HEK293 (cell line): ENCODE data around the gene FBXO27.

Experiments
- BCL11A ChIP-seq: fragments of 450-650 bp; formaldehyde crosslinking; IDR thresholded peaks from 2 replicates; pipeline ENCODE4 v1.5.1; 2016; ENCODE audit warnings: low read depth, missing biosample characterization, missing genetic modification characterization
- CTCF ChIP-seq: fragments of 450-650 bp; formaldehyde crosslinking; IDR thresholded peaks from 2 replicates; pipeline ENCODE4 v1.5.1; 2016; ENCODE audit warnings: missing biosample characterization, missing genetic modification characterization
- ZBTB44 ChIP-seq: fragments of 450-650 bp; IDR thresholded peaks from 2 replicates; pipeline ENCODE4 v1.5.1; 2018; ENCODE audit warnings: missing biosample characterization, mild to moderate bottlenecking, missing genetic modification characterization
- ZNF266 ChIP-seq: fragments of 450-650 bp; formaldehyde crosslinking; IDR thresholded peaks from 2 replicates; pipeline ENCODE4 v1.5.1; 2016; ENCODE audit warnings: missing biosample characterization, missing genetic modification characterization, low read depth
- ZNF404 ChIP-seq: fragments of 450-650 bp; formaldehyde crosslinking; IDR thresholded peaks from 2 replicates; pipeline ENCODE4 v1.5.1; 2017; ENCODE audit warnings: missing biosample characterization, missing genetic modification characterization
- ZNF660 ChIP-seq: fragments of 450-650 bp; IDR thresholded peaks from 2 replicates; pipeline ENCODE4 v1.5.1; 2018; ENCODE audit warnings: missing biosample characterization, mild to moderate bottlenecking, missing genetic modification characterization
- ZNF768 ChIP-seq: fragments of 450-650 bp; formaldehyde crosslinking; IDR thresholded peaks from 2 replicates; pipeline ENCODE4 v1.5.1; 2018; ENCODE audit warnings: missing biosample characterization, mild to moderate bottlenecking, missing genetic modification characterization
- TF ChIP-seq, protein P1 (sequence below): fragments of 450-650 bp; formaldehyde crosslinking; IDR thresholded peaks from 2 replicates; pipeline ENCODE4 v1.5.1; 2016; ENCODE audit warnings: missing biosample characterization, missing genetic modification characterization, low read depth
- TF ChIP-seq, protein P2 (sequence below): fragments of 450-650 bp; formaldehyde crosslinking; IDR thresholded peaks from 2 replicates; pipeline ENCODE4 v1.5.1; 2016; ENCODE audit warnings: missing biosample characterization, missing genetic modification characterization

DNA sequence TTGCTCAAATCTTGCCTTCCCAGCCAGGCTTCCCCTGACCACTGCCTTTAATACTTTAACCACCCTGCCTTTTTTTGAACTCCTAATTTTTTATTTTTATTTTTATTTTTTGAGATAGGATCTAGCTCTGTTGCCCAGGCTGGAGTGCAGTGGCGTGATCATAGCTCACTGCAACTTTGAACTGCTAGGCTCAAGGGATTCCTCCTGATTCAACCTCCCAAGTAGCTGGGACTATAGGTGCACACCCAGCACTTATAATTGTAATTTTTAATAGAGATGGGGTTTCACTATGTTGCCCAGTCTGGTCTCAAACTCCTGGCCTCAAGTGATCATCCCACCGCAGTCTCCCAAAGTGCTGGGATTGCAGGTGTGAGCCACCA is 21.7 kb upstream of the FBXO27 start:
- TF ChIP-seq ZNF768 (tag by site-specific recombination) (no peak), CTCF (tag by site-specific recombination) (no peak), BCL11A (no peak), ZNF404 (no peak), ZNF266 (tag by site-specific recombination) (no peak), ZBTB44 (tag by site-specific recombination) (no peak), ZNF660 (tag by site-specific recombination) (no peak)
- TF ChIP-seq, protein P1, sequence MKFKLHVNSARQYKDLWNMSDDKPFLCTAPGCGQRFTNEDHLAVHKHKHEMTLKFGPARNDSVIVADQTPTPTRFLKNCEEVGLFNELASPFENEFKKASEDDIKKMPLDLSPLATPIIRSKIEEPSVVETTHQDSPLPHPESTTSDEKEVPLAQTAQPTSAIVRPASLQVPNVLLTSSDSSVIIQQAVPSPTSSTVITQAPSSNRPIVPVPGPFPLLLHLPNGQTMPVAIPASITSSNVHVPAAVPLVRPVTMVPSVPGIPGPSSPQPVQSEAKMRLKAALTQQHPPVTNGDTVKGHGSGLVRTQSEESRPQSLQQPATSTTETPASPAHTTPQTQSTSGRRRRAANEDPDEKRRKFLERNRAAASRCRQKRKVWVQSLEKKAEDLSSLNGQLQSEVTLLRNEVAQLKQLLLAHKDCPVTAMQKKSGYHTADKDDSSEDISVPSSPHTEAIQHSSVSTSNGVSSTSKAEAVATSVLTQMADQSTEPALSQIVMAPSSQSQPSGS (tag by site-specific recombination) = no peak
- TF ChIP-seq, protein P2, sequence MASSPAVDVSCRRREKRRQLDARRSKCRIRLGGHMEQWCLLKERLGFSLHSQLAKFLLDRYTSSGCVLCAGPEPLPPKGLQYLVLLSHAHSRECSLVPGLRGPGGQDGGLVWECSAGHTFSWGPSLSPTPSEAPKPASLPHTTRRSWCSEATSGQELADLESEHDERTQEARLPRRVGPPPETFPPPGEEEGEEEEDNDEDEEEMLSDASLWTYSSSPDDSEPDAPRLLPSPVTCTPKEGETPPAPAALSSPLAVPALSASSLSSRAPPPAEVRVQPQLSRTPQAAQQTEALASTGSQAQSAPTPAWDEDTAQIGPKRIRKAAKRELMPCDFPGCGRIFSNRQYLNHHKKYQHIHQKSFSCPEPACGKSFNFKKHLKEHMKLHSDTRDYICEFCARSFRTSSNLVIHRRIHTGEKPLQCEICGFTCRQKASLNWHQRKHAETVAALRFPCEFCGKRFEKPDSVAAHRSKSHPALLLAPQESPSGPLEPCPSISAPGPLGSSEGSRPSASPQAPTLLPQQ (tag by site-specific recombination) = no peak
